ENCODE data around the gene AHCTF1.

The AHCTF1 gene

GRCh38 chr1:246793356-246793896, 138.3 kb downstream of the AHCTF1 start:
- TF ChIP-seq, protein P1, sequence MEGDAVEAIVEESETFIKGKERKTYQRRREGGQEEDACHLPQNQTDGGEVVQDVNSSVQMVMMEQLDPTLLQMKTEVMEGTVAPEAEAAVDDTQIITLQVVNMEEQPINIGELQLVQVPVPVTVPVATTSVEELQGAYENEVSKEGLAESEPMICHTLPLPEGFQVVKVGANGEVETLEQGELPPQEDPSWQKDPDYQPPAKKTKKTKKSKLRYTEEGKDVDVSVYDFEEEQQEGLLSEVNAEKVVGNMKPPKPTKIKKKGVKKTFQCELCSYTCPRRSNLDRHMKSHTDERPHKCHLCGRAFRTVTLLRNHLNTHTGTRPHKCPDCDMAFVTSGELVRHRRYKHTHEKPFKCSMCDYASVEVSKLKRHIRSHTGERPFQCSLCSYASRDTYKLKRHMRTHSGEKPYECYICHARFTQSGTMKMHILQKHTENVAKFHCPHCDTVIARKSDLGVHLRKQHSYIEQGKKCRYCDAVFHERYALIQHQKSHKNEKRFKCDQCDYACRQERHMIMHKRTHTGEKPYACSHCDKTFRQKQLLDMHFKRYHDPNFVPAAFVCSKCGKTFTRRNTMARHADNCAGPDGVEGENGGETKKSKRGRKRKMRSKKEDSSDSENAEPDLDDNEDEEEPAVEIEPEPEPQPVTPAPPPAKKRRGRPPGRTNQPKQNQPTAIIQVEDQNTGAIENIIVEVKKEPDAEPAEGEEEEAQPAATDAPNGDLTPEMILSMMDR (IDR thresholded peaks at IDR 0.05), result no peak
- no peak for TF ChIP-seq ZFX (IDR thresholded peaks at IDR 0.05; ENCODE audit: borderline replicate concordance)
- H3K27ac ChIP-seq, result no peak overlapping the region

- no peak overlapping the region for H3K27ac ChIP-seq
- no peak for TF ChIP-seq ZFX (IDR thresholded peaks at IDR 0.05; ENCODE audit: borderline replicate concordance)
- TF ChIP-seq, protein P1 (IDR thresholded peaks at IDR 0.05), result no peak
Observed at GRCh38 chr1:246792603-246793002, 139.1 kb downstream of the AHCTF1 start.

GRCh38 chr1:246791303-246791918, 140.3 kb downstream of the AHCTF1 start:
- TF ChIP-seq, protein P1 (IDR thresholded peaks at IDR 0.05), result no peak
- TF ChIP-seq ZFX (IDR thresholded peaks at IDR 0.05; ENCODE audit: borderline replicate concordance), result no peak
- H3K27ac ChIP-seq, result no peak overlapping the region

DNA sequence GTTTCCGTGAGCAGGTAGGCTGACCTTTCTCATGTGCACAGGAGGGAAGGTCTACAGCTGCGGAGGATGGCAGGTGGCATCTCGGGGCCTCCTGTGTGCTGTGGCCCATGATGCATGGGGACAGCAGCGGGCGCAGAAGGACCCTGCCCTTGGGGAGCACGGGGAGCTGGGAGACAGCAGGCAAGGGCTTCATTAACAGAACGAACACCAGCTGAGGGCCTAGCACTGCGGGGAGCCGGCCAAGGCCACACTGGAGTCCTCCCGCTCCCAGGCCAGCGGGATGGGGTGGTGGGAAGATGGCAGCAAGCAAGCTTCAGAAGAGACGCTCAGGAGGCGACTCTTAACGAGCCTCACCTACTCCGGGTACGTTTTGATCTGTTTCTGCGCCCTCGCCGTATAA, 140.9 kb downstream of the AHCTF1 start:
- no peak for TF ChIP-seq ZFX (IDR thresholded peaks at IDR 0.05; ENCODE audit: borderline replicate concordance)
- H3K27ac ChIP-seq, result no peak overlapping the region

- TF ChIP-seq, protein P1 (IDR thresholded peaks at IDR 0.05), result no peak
- no peak for TF ChIP-seq ZFX (IDR thresholded peaks at IDR 0.05; ENCODE audit: borderline replicate concordance)
- H3K27ac ChIP-seq, result no peak overlapping the region
Observed at GRCh38 chr1:246790364-246790763, 141.4 kb downstream of the AHCTF1 start.

DNA sequence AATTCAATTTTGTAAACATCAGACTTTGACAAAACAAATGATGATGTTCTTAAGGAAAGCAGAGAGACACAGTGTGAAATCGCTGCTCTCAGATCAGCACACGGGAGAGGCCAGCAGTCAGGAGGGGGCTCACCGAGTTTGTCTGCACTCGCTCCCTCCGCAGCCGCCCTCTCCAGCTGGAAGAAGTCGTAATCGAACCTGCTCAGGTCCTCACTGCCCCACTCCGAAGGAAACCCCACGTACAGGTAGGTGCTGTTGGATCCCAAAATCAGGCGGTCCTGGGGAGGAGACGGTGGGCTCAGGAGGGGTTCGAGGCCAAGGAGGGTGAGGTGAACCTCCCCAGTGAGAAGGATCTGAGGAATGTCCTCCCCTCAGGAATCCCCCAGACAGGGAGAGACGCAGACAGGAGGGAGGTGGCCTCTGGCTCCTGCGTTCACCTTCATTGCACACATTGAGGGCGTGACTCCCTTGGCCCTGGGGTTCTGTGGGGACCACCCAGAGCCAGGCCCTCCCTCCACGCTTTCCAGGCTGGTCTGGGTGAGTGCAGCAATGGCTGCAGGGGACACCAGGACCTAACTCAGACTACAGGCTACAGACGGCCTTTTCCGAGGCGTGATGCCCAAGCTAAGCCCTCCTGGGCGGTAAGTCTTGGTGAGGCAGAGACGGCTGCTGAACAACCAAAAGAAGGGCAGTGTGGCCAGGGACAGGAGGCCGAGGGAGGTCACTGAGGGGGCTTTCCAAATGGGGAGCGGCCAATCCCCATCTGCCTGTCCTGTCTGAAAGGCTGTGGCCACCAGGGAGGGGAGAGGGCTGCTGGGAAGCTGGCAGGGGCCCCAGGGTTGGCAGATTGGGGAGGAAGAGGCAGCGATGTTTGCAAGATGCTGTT, 142.1 kb downstream of the AHCTF1 start:
- H3K27ac ChIP-seq, result no peak overlapping the region
- TF ChIP-seq, protein P1 (IDR thresholded peaks at IDR 0.05), result no peak
- TF ChIP-seq ZFX (IDR thresholded peaks at IDR 0.05; ENCODE audit: borderline replicate concordance), result no peak

Data from 22Rv1 (cell line).